GM12873 (cell line): ENCODE results near the gene TMCC1.

Experiments
- TF ChIP-seq, protein P1 (sequence below): IDR thresholded peaks from 2 replicates; pipeline ENCODE4 v1.5.1; 2012; ENCODE audit warnings: low read depth, mild to moderate bottlenecking, moderate library complexity, low read length, control low read depth; ENCODE audit not compliant: insufficient read depth; ENCODE audit errors: missing control alignments

The TMCC1 gene

DNA sequence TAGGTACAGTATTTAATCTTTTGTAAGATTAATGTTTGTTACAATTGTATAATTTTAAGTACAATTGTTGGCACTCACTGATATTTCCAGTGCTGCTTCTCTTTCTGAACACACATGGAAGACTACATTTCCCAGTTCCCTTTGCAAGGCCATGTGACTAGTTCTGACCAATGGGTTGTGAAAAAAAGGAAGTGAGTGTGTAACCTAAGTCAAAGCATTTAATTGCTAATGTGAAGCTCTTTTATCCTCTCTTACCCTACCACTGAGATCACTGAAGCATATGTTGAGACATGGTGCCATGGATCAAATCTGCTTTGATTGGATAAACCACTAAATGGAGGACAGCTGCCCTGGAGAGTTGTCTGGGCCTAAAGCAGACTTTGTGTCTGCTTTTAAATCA, 203.1 kb downstream of the TMCC1 start:
- TF ChIP-seq, protein P1, sequence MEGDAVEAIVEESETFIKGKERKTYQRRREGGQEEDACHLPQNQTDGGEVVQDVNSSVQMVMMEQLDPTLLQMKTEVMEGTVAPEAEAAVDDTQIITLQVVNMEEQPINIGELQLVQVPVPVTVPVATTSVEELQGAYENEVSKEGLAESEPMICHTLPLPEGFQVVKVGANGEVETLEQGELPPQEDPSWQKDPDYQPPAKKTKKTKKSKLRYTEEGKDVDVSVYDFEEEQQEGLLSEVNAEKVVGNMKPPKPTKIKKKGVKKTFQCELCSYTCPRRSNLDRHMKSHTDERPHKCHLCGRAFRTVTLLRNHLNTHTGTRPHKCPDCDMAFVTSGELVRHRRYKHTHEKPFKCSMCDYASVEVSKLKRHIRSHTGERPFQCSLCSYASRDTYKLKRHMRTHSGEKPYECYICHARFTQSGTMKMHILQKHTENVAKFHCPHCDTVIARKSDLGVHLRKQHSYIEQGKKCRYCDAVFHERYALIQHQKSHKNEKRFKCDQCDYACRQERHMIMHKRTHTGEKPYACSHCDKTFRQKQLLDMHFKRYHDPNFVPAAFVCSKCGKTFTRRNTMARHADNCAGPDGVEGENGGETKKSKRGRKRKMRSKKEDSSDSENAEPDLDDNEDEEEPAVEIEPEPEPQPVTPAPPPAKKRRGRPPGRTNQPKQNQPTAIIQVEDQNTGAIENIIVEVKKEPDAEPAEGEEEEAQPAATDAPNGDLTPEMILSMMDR = no peak

DNA sequence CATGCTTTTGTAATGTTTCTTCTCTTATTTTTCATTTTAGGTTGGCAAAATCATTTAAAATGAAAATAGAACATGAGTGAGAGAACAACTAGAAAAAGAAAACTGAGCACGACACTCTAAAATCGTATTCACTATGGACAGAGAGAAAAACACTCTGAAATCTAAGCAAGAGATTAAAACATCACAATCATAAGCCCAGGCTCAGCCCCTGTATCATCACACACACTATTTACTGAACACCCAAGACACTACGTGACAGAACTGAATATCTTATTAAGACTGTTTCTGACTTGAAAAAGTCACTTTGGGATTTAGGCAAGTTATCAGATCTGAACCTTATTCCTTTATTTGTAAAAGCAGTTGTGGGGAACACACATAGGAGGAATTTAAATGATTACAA, 204.5 kb downstream of the TMCC1 start:
- TF ChIP-seq, protein P1 = no peak

DNA sequence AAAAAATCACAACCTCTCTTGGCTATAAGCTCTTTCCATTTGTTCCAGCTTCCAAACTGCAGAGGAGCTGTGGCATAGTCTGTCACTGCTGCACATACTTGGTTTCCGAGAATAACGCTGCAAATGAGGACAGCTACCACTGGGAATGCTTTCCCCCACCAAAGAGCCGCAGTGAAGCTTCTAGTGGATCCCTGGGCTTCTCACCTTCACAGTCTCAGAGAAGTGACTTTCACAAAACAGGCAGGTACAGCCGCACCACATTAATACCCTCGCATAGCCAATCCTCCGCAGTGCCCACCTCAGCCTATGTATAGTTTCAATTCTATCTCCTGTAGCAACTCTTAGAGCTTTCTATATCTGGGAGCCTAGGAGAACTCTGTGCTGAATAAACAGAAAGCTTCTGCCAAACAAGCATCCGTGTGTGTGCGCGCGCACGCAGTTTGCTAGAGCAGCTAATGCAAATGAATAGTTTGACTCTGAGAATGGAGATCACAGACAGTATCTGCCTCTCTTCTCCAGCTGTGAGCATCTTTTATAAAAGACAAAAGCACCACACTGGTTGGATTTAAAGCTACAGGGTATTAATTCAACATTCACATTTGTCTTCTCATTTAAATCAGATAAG, 205.1 kb downstream of the TMCC1 start:
- TF ChIP-seq, protein P1 = no peak

DNA sequence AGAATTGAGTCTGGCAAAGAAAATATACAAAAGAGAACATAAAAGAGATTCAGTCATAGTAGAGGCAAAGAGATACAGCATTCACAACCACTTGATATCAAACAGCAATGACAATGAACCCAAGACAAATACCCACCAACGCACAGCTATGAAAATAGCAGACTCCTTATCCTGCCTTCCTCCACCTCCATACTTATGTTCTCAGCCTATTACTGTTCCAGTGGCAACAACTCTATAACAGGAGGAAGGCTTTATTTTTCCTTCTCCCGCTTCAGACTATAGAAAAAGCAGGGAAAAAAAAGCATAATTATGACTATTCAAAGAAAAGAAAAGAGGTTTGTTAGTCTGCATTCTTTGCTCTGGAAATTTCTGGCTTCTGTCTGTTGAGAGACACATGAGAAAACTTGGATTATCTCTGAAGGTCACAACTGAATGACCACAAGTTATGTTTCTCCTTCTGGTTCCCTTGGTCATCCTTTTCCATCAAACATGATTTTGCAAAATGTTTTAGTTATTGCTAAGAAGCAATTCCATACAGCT, 205.9 kb downstream of the TMCC1 start:
- TF ChIP-seq, protein P1 = no peak

DNA sequence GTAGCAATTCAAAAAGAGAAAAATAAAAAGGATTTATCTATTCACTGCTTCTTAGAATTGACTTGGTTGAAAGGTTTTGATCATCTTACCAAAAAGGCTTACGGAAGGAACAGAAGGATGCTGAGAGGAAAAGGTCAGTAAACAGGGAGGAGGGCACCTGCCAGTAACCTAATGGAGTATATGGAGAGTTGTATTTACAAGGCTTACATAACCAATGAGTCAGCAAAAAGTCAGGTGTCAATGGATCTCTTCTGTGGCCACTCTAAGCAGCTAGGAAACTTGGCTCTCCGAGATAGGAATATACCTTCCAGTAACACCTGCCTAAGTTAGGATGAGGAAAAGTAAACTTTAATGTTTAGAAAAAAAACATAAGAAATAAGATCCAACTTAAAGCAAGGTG, 206.6 kb downstream of the TMCC1 start:
- TF ChIP-seq, protein P1 = no peak

DNA sequence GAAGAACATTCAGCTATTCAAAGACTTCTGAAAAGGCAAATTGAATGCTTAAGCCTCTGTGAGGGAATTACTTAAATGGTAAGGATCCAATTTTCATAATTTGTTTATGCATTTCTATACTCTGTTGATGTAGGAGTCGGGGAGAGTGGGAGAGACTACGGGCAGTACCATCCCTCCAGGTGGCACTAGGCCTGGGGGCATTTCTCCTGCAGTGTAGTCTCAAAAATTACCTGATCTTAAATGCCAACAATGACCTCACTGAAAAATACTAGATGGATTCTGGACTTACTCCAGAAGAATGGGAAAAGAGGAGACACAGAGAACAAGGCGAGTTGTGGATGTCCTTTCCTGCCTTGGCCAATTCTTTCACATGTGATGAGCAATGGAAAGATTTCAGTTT, 209.2 kb downstream of the TMCC1 start:
- TF ChIP-seq, protein P1 = no peak

DNA sequence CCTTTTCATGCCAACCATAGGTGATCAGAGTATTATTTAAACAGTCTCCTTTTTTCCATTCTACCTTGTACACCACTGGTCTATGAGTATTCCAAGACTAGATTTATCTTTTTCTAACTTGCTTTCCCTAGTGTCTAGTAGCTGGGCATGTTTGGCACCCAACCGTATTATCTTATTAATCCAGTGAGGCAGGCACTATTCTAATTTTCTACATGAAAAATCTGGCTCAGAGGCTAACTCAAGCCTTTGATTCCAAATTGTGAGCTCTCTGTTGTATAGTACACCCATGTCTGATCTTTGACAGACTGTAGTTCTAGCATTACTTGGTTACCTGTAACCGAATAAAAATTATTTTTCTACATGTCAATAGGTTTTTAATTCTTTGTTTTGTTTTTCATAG, 210.3 kb downstream of the TMCC1 start:
- TF ChIP-seq, protein P1 = no peak
